B cell (primary cell): ENCODE measurements around the gene TMEM235. TPM values are rescaled to one million over a fixed set of nuclear protein-coding genes. Genes with fewer than 3 reads are reported as not detected.

Experiments
- ATAC-seq: fragments of 200-7000 bp; cut with Tn5 transposase; one replicate; pipeline ENCODE4 v1.10.0; 2021; ENCODE audit warnings: low read depth, mild to moderate bottlenecking, moderate number of reproducible peaks, moderate library complexity
- CTCF ChIA-PET: fragments of 350-600 bp; sonication (Branson Sonifier 250); formaldehyde crosslinking; loops from one replicate; lab custom pipeline; 2021; ENCODE audit warnings: antibody characterized with exemption, inconsistent platforms; lab: Charles Lee
- POLR2A ChIA-PET: fragments of 350-600 bp; sonication (Branson Sonifier 250); formaldehyde crosslinking; loops from one replicate; lab custom pipeline; 2021; ENCODE audit warnings: antibody characterized with exemption; lab: Charles Lee
- DNase-seq: peaks from one replicate; pipeline ENCODE4 v3.0.0; 2013
- H2AFZ ChIP-seq: 2 replicates; pipeline ENCODE4 v1.6.1; 2012; ENCODE audit warnings: mild to moderate bottlenecking, low read depth, low read length; ENCODE audit not compliant: insufficient read depth, poor library complexity, severe bottlenecking
- H3K27ac ChIP-seq, 2 donors: 1 replicate in 1 of 2; 2 replicates in 1 of 2; pipeline ENCODE4 v1.5.1; 2012 to 2013; ENCODE audit warnings: low read length in 2 of 2, mild to moderate bottlenecking in 2 of 2, moderate library complexity in 1 of 2
- H3K27me3 ChIP-seq, 4 experiments: fragments of 200-600 bp in 1 of 4; sonication (generic) in 1 of 4; replicated peaks in 1 of 4; 1 replicate in 2 of 4; 2 replicates in 2 of 4; pipeline versions ENCODE4 v1.6.1 to v1.7.0; 2013 to 2016; ENCODE audit warnings: low read length in 3 of 4, mild to moderate bottlenecking in 2 of 4, mixed read lengths in 1 of 4, moderate library complexity in 1 of 4; ENCODE audit not compliant: insufficient read depth in 4 of 4, control insufficient read depth in 3 of 4; ENCODE audit errors: control extremely low read depth in 1 of 4
- H3K36me3 ChIP-seq, 2 experiments: replicated peaks in 1 of 2; 1 replicate in 1 of 2; 2 replicates in 1 of 2; pipeline versions ENCODE4 v1.6.1 to v1.7.1; 2013; ENCODE audit warnings: low read length in 1 of 2; ENCODE audit not compliant: insufficient read depth in 2 of 2, control insufficient read depth in 1 of 2; ENCODE audit errors: control extremely low read depth in 1 of 2, extremely low read depth in 1 of 2
- H3K4me1 ChIP-seq, 2 donors: fragments of 200-600 bp in 1 of 2; sonication (generic) in 1 of 2; 1 replicate in 1 of 2; 2 replicates in 1 of 2; pipeline versions ENCODE4 v1.5.1 to v1.6.1; 2013 to 2017; ENCODE audit warnings: low read length in 2 of 2; ENCODE audit not compliant: control insufficient read depth in 2 of 2, insufficient read depth in 2 of 2
- H3K4me2 ChIP-seq: replicated peaks from 2 replicates; pipeline ENCODE3; 2012; ENCODE audit warnings: mild to moderate bottlenecking, low read depth, low read length; ENCODE audit not compliant: poor library complexity, severe bottlenecking
- H3K4me3 ChIP-seq, 5 experiments: fragments of 200-600 bp in 1 of 5; sonication (generic) in 1 of 5; 1 replicate in 3 of 5; 2 replicates in 2 of 5; pipeline versions ENCODE4 v1.5.1 to v1.7.0; 2011 to 2016; ENCODE audit warnings: low read length in 4 of 5, mild to moderate bottlenecking in 4 of 5, low read depth in 2 of 5, control low read depth in 1 of 5, moderate library complexity in 1 of 5; ENCODE audit not compliant: insufficient read depth in 1 of 5; ENCODE audit errors: control extremely low read depth in 1 of 5, extremely low read depth in 1 of 5
- H3K79me2 ChIP-seq: fragments of 200-600 bp; sonication (generic); one replicate; pipeline ENCODE4 v1.6.0; 2016; ENCODE audit warnings: low read length; ENCODE audit not compliant: control insufficient read depth, insufficient read depth
- H3K9ac ChIP-seq: fragments of 200-600 bp; sonication (generic); 2 replicates; pipeline ENCODE4 v1.6.1; 2017; ENCODE audit warnings: mild to moderate bottlenecking, low read length, moderate library complexity
- H3K9me3 ChIP-seq, 3 donors: one replicate each; pipeline versions ENCODE4 v1.6.1 to v1.7.1; 2013; ENCODE audit warnings: low read length in 2 of 3; ENCODE audit not compliant: control insufficient read depth in 2 of 3, insufficient read depth in 1 of 3; ENCODE audit errors: control extremely low read depth in 1 of 3
- H4K20me1 ChIP-seq: 2 replicates; pipeline ENCODE4 v1.6.0; 2012; ENCODE audit warnings: mild to moderate bottlenecking, low read length; ENCODE audit not compliant: insufficient read depth, control insufficient read depth, poor library complexity, severe bottlenecking
- H3K27ac Mint-ChIP-seq: one replicate; pipeline ENCODE4 v1.8.0; 2021; ENCODE audit warnings: mixed read lengths
- H3K27me3 Mint-ChIP-seq: one replicate; pipeline ENCODE4 v1.8.0; 2021; ENCODE audit warnings: mixed read lengths
- H3K4me1 Mint-ChIP-seq: one replicate; pipeline ENCODE4 v1.8.0; 2021; ENCODE audit warnings: mixed read lengths
- H3K4me3 Mint-ChIP-seq: one replicate; pipeline ENCODE4 v1.8.0; 2021; ENCODE audit warnings: mixed read lengths
- H3K9me3 Mint-ChIP-seq: one replicate; pipeline ENCODE4 v1.8.0; 2022; ENCODE audit warnings: mixed read lengths; ENCODE audit not compliant: insufficient read depth
- EZH2 ChIP-seq: IDR thresholded peaks from 2 replicates; pipeline ENCODE4 v1.6.1; 2012; ENCODE audit warnings: borderline replicate concordance, low read depth, mild to moderate bottlenecking, moderate library complexity, low read length; ENCODE audit not compliant: insufficient read depth, poor library complexity, severe bottlenecking
- WGBS: methylation state at CpG from one replicate; pipeline ENCODE4 v1.1.5; 2013; ENCODE audit warnings: missing lambda C conversion rate; ENCODE audit not compliant: insufficient coverage; 5-methylcytosine and 5-hydroxymethylcytosine counted together
- intact Hi-C: fragments of 100-400 bp; cut with micrococcal nuclease; formaldehyde crosslinking; loops from one replicate; pipeline ENCODE4 v1.10.0; 2022
- polyA plus RNA-seq: library from polyadenylated mRNA; depleted of rRNA; stranded (reverse); fragments of >200 nt; gene quantifications from 2 replicates; pipeline ENCODE4 v1.2.3, GENCODE V29; 2012
- total RNA-seq, 2 donors: library from RNA; stranded (reverse); fragments of 120-200 nt in 1 of 2; gene quantifications; 1 replicate in 1 of 2; 2 replicates in 1 of 2; pipeline versions ENCODE4 v1.2.3 to v1.2.4, GENCODE V29; 2013 to 2022
- TF ChIP-seq, protein P1 (sequence below): fragments of 200-600 bp; IDR thresholded peaks from one replicate; pipeline ENCODE4 v1.8.0; 2022; ENCODE audit warnings: antibody characterized with exemption, mild to moderate bottlenecking

The TMEM235 gene
- total and polyA plus RNA-seq, 2 donors (not counting 1 experiment from before 2014, with no cell fraction given), result not detected

DNA sequence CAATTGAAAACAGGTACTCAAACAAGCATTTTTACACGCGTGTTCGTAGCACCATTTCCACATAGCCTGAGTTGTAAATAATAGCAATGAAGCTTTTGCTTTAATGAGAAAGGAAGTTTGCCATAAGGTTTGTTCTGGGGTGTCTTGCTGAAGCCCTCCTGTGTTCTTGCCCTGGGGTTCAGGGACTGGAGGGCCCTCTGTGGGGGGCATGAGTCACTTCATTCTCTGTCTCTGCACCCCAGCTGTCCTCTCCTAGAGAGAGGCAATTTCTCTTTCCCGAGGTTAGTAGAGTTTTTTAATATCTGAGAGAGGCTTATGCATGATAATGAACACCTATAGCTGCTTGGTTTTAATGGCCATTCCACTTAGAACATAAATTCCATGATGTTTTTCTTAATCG is 34.7 kb upstream of the TMEM235 start:
- Mint-ChIP-seq H3K9me3 (no peaks in the 10 kb centered on the region), H3K4me3 (no peak overlapping the region), H3K4me1 (peaks cover 14% of the 10 kb centered on the region), H3K27me3 (no peaks in the 10 kb centered on the region), H3K27ac (no peak overlapping the region)
- DNase-seq (no peak), ATAC-seq (no peak)
- H3K4me3 ChIP-seq, result no peak overlapping the region
- no peak overlapping the region for H3K4me2 ChIP-seq
- intact Hi-C loops, result no loop called here
- H3K9ac ChIP-seq, result no peak overlapping the region
- peaks cover 3 to 15% of the 10 kb centered on the region in 2 donors for H3K4me1 ChIP-seq
- CTCF ChIA-PET, result interaction anchor here (0.6 to 2.1 kb wide), 2 partner anchors 83 to 140 kb away, joined by 3 to 9 read pairs; no protein-coding TSS in a partner anchor
- peaks cover 0 to 4% (median 0%) of the 10 kb centered on the region in 3 donors for H3K9me3 ChIP-seq
- no peaks in the 10 kb centered on the region for H4K20me1 ChIP-seq
- H3K79me2 ChIP-seq, result peaks cover 6% of the 10 kb centered on the region
- no peak overlapping the region for H2AFZ ChIP-seq
- no peaks in the 10 kb centered on the region for H3K27me3 ChIP-seq
- TF ChIP-seq, protein P1, sequence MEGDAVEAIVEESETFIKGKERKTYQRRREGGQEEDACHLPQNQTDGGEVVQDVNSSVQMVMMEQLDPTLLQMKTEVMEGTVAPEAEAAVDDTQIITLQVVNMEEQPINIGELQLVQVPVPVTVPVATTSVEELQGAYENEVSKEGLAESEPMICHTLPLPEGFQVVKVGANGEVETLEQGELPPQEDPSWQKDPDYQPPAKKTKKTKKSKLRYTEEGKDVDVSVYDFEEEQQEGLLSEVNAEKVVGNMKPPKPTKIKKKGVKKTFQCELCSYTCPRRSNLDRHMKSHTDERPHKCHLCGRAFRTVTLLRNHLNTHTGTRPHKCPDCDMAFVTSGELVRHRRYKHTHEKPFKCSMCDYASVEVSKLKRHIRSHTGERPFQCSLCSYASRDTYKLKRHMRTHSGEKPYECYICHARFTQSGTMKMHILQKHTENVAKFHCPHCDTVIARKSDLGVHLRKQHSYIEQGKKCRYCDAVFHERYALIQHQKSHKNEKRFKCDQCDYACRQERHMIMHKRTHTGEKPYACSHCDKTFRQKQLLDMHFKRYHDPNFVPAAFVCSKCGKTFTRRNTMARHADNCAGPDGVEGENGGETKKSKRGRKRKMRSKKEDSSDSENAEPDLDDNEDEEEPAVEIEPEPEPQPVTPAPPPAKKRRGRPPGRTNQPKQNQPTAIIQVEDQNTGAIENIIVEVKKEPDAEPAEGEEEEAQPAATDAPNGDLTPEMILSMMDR, result no peak
- TF ChIP-seq EZH2, result no peak
- H3K27ac ChIP-seq, result no peak overlapping the region
- POLR2A ChIA-PET, result interaction anchor here (0.7 kb wide), 2 partner anchors 10 to 28 kb away, joined by 3 to 4 read pairs; no protein-coding TSS in a partner anchor
- H3K36me3 ChIP-seq, result no peaks in the 10 kb centered on the region
- WGBS, result no CpG with 5 or more reads among the region's 5 CpGs

DNA sequence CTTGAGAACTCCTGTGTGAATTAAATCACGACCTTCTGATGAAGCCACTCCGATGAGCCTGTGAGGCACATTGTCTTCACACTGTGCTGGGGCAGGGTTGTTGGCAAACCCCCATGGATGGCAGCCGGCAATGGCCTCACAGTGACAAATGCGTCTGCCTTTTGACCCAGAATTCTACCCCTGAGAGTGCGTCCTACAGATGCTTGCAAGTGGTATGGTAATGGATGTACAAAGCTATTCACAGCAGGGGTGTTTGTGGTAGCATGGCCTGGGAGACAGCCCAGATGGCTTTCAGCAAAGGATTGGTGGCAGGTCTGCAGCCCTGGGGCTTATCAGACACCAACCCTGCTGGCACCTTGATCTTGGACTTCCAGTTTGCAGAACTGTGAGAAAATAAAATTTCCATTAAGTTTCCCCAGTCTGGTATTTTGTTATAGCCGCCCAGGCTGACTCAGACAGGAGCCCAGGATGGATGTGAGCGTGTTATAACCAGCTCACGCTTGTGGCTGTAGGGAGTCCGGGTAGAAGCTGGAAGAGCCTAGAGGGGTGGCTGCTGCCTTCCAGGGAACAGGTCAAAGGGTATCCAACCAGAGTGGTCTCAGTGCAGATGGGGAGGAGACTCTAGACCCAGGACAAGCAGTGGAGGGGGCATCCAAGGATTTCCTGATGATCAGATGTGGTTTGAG is 34.1 kb upstream of the TMEM235 start:
- no peak overlapping the region for H3K4me2 ChIP-seq
- H3K4me1 ChIP-seq, result peaks cover 3 to 15% of the 10 kb centered on the region in 2 donors
- peak overlapping the region; percentile 19 for H3K4me3 Mint-ChIP-seq
- no peaks in the 10 kb centered on the region for H3K27me3 Mint-ChIP-seq
- H3K27ac Mint-ChIP-seq, result no peak overlapping the region
- peaks cover 6% of the 10 kb centered on the region for H3K79me2 ChIP-seq
- no peaks in the 10 kb centered on the region for H3K36me3 ChIP-seq
- no peak overlapping the region for H3K4me3 ChIP-seq
- no peaks in the 10 kb centered on the region for H3K27me3 ChIP-seq
- no peak for TF ChIP-seq EZH2
- TF ChIP-seq, protein P1, result no peak
- no peaks in the 10 kb centered on the region for H4K20me1 ChIP-seq
- CTCF ChIA-PET, result interaction anchor here (1.1 to 2.1 kb wide), 2 partner anchors 21 to 84 kb away, joined by 3 to 9 read pairs; no protein-coding TSS in a partner anchor
- ATAC-seq (no peak), DNase-seq (no peak)
- H3K9me3 ChIP-seq, result peaks cover 0 to 4% (median 0%) of the 10 kb centered on the region in 3 donors
- H3K4me1 Mint-ChIP-seq, result peaks cover 14% of the 10 kb centered on the region
- H3K9ac ChIP-seq, result no peak overlapping the region
- no peak overlapping the region for H2AFZ ChIP-seq
- WGBS, result 95% methylated on average over 9 of the region's 9 CpGs
- H3K27ac ChIP-seq, result no peak overlapping the region
- POLR2A ChIA-PET, result interaction anchor here (0.7 kb wide), 2 partner anchors 9 to 28 kb away, joined by 3 to 4 read pairs; no protein-coding TSS in a partner anchor
- H3K9me3 Mint-ChIP-seq, result no peaks in the 10 kb centered on the region
- intact Hi-C loops, result no loop called here
